Measurements from ENCODE around the gene RBL1.
"Not testable (repeated sequence)": the region's sequence is repeated elsewhere in the genome, so short reads cannot be mapped to it uniquely, and the experiment has no call there.

Gene RBL1

DNA sequence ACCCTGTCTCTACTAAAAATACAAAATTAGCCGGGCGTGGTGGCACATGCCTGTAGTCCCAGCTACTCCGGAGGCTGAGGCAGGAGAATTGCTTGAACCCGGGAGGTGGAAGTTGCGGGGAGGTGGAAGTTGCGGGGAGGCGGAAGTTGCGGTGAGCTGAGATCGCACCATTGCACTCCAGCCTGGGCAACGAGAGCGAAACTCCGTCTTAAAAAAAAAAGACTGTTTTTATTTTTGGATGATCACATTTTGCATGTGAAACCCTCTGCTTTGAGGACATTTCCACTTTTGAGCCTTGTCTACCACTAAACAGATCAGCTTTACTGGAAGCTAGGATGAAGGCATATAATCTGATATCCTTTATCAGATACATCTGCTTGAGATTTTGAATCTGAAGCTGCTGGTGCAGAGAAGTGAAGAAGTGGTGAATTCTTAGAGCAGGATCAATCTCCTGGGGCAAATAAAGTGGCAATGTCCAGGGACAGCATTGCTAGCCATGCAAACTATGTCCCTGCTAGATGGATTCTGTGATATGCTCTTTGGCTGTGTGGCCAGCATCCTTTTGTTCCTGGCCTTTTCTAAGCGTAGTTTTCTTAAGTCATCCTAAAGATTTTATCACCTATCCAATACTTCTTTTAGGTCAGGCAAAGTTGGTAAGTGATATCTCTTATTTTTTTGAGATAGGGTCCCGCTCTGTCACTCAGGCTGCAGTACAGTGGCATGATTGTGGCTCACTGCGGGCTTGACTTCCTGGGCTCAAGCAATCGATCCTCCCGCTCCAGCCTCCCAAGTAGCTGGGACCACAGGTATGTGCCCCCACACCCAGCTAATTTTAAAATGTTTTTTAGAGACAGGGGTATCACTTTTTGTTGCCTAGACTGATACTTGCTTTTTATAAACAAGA lies 23.3 kb downstream of the RBL1 start:
- DNase-seq = no peak

DNA sequence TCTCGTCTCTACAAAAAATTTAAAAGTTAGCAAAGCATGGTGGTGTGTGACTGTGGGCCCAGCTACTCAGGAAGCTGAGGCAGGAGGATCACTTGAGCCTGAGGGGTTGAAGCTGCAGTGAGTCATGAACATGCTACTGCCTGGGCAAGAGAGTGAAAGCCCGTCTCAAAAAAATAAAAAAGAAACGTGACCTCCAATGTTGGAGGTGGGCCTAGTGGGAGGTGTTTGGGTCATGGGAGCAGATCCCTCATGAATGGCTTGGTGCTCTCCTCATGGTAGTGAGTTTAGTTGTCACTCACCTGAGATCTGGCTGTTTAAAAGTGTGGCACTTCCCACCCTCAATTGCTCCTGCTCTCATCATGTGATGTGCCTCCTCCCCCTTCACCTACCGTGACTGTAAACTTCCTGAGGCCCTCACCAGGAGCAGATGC lies 24.3 kb downstream of the RBL1 start:
- DNase-seq = peak; percentile 15

DNA sequence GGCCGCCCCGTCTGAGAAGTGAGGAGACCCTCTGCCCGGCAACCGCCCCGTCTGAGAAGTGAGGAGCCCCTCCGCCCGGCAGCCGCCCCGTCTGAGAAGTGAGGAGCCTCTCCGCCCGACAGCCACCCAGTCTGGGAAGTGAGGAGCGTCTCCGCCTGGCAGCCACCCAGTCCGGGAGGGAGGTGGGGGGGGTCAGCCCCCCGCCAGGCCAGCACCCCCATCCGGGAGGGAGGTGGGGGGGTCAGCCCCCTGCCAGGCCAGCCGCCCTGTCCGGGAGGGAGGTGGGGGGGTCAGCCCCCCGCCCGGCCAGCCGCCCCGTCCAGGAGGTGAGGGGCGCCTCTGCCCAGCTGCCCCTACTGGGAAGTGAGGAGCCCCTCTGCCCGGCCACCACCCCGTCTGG lies 26.2 kb downstream of the RBL1 start:
- DNase-seq = not testable (repeated sequence)

DNA sequence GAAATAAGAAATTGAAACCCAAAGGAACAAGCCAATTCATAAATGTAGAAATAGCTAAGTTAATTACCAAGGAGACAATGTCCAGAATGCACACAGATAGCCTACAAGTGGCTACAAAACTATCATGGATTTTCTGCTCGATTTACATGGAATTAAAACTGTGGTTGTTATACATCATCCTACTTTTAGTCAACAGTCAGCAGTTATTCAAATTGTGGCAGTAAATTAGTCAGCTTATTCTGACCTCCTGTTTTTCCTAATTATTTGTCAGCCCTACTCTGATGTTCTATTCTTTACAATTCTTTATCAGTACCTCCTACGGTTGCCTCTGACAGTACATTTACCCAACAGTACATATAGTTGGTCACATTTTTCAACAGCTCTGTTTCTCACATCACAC lies 29.6 kb downstream of the RBL1 start:
- no peak for DNase-seq

DNA sequence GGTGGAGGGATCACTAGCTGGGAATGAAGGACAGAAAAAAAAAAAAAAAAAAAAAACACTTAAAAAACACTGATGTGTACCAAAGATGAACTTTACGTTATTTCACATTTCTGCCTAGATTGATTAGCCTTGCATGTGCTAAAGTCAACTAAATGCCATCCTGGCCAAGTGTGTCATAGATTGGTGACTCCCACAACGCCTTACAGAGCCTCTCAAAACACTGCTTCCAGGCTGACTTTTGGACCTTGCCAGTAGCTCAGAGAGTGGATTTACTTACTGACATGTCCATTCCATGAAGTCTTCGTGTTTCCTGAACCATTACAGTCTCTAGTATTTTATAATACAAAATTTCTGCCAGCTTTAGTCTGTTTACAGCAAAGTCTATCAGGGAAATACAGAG lies 40.5 kb downstream of the RBL1 start:
- DNase-seq = no peak

DNA sequence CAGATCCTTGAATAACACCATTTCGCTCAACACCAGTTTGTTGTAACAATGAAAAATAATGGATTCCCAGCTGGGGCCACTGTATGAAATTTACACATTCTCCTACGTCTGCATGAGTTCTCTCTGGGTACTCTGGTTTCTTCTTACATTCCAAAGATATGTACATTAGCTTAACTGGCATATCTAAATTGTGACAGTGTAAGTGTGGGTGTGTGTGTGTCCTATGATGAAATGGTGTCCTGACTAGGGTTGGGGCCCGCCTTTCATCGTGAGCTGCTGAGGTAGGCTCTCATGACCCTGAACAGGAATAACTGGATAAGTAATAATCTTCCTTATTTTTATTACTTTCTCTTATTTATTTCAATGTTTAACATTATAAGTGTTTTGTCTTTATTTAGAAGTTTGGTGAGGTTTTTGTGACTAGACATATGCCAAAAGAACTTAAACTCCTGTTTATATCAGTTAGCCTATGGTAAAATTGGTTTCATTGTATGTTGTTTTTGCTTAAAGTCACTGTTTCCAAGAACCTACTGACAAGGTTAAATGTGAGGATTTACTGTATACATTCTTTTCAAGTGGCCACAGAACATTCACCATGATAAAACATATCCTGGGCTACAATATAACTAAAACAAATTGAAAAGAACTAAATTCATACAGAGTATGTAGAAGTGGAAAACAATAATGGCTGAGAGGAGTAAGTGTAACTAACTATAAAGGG lies 42.4 kb downstream of the RBL1 start:
- no peak for DNase-seq

DNA sequence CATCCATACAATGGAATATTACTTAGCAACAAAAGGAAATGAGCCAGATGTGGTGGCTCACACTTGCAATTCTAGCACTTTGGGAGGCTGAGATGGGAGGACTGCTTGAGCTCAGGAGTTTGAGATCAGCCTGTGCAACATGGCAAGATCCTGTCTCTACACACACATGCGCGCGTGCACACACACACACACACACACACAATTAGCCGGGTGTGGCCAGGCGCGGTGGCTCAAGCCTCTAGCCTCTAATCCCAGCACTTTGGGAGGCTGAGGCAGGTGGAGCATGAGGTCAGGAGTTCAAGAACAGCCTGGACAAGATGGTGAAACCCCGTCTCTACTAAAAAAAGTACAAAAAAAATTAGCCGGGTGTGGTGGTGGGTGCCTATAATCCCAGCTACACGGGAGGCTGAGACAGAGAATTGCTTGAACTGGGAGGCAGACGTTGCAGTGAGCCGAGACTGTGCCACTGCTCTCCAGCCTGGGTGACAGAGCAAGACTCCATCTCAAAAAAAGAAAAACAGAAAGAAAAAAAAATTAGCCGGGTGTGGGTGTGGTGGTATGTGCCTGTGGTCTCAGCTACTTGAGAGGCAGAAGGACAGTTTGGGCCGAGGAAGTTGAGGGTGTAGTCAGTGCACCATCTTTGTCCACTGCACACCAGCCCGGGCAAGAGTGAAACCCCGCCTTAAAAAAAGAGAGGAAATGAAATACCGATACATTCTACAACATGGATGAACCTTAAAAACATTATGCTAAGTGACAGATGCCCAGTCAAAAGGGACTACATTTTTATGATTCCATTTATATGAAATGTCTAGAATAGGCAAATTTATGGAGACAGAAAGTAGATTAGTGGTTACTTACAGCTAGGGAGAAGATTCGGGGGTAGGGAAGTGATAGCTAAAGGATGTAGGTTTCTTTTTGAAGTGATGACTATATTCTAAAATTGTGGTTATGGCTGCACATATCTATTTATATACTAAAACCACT lies 52.5 kb downstream of the RBL1 start:
- peak; percentile 59 for DNase-seq

DNA sequence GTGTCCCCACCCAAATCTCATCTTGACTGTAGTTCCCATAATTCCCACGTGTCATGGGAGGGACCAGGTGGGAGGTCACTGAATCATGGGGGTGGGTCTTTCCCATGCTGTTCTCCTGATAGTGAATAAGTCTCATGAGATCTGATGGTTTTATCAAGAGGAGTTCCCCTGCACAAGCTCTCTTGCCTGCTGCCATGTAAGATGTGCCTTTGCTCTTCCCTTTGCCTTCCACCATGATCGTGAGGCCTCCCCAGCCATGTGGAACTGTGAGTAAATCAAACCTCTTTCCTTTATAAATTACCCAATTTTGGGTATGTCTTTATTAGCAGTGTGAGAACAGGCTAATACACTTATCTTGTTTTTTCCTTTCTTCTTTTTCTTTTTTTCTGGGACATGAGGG lies 56.4 kb downstream of the RBL1 start:
- not testable (repeated sequence) for DNase-seq

DNA sequence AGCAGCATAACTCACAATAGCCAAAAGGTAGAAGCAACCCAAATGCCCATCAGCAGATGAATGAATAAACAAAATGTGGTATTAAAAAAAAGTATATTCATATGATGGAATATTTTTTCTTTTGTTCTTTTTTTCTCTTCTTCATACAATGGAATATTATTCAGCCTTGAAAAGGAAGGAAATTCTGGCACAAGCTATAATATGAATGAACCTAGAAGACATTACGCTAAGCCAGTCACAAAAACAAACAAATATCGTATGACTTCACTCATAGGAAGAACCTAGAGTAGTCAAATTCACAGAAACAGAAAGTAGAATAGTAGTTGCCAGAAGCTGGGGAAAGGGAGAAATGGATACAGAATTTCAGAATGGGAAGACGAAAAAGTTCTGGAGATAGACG lies 63.7 kb downstream of the RBL1 start:
- DNase-seq = no peak

DNA sequence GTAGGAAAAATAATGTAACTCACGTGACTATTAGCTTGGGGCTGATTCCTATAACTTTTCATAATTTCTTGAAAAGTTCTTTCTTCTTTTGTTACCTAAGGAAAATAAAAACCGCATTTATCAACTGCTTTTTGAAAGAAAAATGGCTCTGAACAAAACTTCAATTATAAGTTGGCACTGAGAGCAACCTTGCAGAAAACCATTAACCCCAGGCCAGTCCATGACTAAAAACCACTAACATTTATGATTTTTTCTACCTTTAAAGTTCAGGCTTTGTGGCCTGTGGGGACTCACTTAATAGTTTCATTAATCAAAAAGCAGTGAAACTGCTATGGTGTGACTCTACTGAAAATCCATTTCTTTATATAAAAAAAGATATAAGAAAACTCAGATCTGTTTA lies 75.2 kb downstream of the RBL1 start:
- no peak for DNase-seq

DNA sequence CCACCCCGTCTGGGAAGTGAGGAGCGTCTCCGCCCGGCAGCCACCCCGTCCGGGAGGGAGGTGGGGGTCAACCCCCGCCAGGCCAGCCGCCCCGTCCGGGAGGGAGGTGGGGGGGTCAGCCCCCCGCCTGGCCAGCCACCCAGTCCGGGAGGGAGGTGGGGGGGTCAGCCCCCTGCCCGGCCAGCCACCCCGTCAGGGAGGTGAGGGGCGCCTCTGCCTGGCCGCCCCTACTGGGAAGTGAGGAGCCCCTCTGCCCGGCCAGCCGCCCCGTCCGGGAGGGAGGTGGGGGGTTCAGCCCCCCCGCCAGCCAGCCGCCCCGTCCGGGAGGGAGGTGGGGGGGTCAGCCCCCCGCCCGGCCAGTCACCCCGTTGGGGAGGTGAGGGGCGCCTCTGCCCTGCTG lies 83.2 kb downstream of the RBL1 start:
- DNase-seq = not testable (repeated sequence)

DNA sequence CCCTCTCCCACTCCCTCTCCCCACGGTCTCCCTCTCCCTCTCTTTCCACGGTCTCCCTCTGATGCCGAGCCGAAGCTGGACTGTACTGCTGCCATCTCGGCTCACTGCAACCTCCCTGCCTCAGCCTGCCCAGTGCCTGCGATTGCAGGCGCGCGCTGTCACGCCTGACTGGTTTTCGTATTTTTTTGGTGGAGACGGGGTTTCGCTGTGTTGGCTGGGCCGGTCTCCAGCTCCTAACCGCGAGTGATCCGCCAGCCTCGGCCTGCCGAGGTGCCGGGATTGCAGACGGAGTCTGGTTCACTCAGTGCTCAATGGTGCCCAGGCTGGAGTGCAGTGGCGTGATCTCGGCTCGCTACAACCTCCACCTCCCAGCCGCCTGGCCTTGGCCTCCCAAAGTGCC lies 83.9 kb downstream of the RBL1 start:
- not testable (repeated sequence) for DNase-seq

DNA sequence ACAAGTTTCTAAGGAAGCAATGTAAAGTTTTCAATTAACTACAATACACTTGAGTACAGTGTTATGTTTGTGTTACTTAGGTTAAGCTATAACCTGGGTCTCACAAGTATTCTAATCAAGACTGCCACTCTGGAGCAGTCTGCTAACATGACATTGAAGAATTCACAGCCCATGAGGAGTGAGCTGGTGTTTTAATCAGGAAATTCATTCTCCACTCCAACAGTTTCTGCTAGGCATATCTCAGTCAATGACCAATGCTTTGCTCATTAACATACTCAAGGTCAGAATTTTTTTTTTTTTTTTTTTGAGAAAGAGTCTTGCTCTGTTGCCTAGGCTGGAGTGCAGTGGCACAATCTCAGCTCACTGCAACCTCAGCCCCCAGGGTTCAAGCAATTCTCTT lies 84.7 kb downstream of the RBL1 start:
- DNase-seq = no peak

DNA sequence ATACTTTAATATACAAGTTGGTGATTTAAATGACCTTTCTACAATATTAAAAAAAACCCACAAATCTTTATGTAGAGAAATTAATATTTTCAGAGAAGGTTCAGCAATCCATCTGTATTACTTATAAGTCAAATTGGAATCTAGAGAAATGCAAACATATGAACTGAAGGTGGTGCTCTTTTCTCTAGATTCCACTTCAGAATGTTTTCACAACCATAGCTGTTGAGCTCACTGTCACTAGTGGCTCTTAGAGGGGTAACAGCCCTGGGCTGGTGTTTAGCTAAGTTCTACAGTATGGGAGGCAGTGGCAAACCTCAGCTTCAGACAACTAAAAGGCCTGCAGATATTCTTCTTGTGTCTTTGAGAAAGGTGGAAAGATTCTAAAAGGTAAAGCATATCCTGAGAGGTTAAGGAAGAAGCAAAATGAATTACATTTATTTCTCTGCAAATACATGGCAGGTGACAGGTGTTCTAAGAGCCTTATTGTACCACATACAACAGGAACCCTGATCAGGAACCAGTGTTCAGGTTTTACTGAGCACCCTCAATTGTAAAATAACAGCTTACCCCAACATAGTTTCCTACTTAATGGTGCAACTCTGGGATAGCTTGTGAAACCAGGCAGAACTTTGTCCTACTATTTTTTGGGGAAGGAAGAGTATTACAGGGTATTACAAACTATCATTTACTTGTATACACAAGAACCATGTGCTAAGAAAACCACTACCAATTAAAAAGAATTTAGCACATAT lies 87.7 kb downstream of the RBL1 start:
- DNase-seq = peak; percentile 5

DNA sequence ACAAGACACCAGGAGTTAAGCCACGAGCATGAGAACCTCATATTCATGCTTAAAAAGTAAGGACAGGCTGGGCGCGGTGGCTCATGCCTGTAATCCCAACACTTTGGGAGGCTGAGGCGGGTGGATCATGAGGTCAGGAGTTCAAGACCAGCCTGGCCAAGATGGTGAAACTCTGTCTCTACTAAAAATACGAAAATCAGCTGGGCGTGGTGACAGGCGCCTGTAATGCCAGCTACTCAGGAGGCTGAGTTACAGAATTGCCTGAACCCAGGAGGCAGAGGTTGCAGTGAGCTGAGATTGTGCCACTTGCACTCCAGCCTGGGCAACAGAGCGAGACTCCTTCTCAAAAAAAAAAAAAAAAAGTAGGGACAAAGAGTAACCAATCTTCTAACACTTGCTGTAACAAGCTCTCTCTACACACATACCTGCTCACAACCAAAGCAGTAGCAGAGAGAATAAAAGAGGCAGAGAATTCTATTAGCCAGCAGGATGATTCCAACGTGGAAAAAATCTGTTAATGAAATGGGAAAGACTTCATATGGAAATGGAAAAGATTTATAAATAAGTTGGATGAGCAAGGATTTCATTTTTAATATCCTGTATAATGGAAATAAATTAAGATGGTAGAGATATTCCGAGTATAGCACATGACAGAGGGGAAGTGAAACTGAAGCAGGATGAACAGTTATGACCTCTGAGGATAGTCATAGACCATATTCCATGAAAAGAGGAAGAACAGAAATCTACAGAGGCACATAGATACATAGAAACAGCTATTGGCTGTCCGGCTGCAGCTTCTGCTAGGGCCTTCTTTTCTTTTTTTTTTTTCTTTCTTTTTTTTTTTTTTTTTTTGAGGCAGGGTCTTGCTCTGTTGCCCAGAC lies 90.5 kb downstream of the RBL1 start:
- not testable (repeated sequence) for DNase-seq

DNA sequence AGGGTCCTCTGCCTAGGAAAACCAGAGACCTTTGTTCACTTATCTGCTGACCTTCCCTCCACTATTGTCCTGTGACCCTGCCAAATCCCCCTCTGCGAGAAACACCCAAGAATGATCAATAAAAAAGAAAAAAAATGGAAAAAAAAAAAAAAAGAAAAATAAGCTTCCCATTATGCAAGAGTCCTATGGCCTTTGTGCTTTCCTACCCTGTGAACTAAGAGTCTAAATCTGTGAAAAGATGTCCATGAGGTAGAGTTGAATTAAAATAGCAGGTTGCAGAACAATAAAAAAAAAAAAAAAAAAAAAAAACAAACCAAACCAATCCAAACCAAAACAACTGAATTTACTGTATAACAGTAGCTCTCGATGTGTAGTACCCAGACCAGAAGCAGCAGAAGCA lies 94.2 kb downstream of the RBL1 start:
- DNase-seq = not testable (repeated sequence)

DNA sequence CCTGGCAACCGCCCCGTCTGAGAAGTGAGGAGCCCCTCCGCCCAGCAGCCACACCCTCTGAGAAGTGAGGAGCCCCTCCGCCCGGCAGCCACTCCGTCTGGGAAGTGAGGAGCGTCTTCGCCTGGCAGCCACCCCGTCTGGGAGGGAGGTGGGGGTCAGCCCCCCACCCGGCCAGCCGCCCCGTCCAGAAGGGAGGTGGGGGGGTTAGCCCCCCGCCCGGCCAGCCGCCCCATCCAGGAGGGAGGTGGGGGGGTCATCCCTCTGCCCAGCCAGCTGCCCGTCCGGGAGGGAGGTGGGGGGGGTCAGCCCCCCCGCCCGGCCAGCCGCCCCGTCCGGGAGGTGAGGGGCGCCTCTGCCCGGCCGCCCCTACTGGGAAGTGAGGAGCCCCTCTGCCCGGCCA lies 95.6 kb downstream of the RBL1 start:
- not testable (repeated sequence) for DNase-seq

DNA sequence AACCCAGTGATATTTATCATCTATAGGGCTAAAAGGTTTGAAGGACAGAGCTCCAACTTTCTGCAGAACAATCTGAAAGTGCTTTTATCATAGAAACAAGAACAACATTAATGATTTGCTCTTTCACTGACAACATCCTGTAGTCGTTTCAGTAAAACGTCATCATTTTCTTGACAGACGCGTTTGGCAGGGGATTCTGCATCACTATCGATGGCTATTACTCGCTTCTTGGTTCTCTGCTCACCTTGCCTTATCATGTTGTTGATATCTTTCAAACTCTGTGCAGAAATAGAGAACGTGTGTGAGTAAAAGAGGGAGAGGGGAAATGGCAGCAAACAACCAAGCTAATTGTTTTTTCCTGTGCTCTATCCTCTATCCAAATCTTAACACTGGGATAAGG lies 97.1 kb downstream of the RBL1 start:
- DNase-seq = no peak

DNA sequence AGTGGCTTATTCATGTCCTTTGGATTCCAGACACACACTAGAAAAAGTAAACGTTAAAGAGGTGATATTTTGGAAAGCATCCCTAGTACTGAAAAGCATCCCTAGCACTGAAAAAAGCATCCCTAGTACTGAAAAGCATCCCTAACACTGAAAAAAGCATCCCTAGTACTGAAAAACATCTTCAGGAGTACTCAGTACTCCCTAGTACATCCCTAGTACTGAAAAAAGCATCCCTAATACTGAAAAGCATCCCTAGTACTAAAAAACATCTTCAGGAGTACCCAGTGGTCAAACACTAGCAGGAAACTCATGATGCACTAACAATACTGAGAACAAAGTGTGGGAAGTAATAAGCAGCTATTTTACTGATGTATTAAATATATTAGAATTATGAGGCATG lies 98.7 kb downstream of the RBL1 start:
- DNase-seq = no peak

DNA sequence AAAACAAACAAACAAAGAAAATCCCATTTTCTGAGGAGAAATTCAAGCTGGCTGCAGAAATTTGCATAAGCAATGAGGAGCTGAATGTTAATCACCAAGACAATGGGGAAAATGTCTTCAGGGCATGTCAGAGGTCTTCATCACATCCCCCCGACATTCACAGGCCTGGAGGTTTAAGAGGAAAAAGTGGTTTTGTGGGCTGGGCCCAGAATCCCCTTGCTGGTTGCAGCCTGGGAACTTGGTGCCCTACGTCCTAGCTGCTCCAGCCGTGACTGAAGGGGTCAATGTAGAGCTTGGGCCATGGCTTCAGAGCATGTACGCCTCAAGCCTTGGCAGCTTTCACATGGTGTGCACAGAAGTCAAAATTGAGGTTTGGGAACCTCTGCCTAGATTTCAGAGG lies 101.6 kb downstream of the RBL1 start:
- DNase-seq = not testable (repeated sequence)

DNA sequence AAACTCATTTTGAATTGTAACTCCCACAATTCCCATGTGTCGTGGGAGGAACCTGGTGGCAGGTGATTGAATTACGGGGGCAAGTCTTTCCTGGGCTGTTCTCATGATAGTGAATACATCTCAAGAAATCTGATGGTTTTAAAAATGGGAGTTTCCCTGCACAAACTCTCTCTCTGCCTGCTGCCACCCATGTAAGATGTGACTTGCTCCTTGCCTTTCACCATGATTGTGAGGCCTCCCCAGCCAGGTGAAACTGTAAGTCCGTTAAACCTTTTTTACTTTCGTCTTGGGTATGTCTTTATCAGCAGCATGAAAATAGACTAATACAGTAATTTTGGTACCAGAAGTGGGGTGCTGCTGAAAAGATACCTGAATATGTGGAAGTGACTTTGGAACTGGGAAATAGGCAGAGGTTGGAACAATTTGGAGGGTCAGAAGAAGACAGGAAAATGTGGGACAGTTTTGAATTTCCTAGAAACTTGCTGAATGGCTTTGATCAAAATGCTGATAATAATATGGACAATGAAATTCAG lies 102.9 kb downstream of the RBL1 start:
- no peak for DNase-seq

All from fibroblast of skin of right biceps (primary cell).